GM18909 (cell line): ENCODE measurements around the gene EPHA6.
A peak's percentile ranks its signal among the peaks of the same experiment; 100 is the strongest.

Experiments used
- ATAC-seq: cut with Tn5 transposase; IDR thresholded peaks from one replicate; pipeline ENCODE4 v1.9.1; 2021; ENCODE audit warnings: mild to moderate bottlenecking; ENCODE audit not compliant: unreplicated experiment, poor library complexity

The EPHA6 gene

GRCh38 chr3:96813820-96814650 is at the start of gene EPHA6:
Gene EPHA6, plus strand, starts transcription at chr3:96814594.
- peak; percentile 30 for ATAC-seq

DNA sequence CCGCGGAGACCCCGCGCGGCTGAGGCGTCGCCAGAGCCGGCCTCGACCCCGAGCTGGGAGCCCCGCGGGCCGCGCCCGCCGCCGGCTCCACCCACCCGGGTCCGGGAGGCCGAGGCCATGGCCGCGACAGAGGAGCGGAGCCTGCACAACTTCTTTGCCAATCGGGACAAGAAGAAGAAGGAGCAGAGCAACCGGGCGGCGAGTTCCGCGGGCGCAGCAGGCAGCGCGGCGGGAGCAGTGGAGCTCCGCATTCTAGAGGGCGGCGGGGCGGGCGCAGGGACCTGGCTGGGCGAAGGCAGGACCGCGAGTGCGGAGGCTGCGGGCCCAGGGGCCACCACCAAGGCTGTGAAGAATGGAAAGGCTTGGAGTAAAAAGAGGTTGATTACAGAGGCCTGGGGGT is 37.6 kb upstream of the EPHA6 start:
- no peak for ATAC-seq

- no peak for ATAC-seq
Observed at GRCh38 chr3:96779810-96780209, 34.6 kb upstream of the EPHA6 start.

- no peak for ATAC-seq
Observed at GRCh38 chr3:96796101-96796500, 18.3 kb upstream of the EPHA6 start.

- ATAC-seq = no peak
Observed at GRCh38 chr3:96803870-96804269, 10.5 kb upstream of the EPHA6 start.

DNA sequence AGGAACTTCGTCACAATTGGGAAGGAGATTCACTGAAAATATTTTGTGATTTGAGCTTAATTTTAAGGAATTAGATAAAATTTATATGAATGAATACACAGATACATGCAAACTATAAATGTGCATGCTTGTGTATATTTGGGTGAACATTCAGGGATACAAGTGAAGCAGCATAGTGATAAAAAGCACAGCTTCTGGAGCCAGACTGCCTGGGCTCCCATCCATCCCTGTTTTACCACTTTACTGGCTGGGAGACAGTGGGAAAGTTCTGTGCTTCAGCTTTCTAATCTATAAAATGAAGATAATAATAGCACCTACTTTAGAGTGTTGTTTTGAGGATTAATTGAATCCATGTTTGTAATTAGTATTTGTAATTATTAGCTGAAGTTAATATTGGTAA is 8.1 kb upstream of the EPHA6 start:
- no peak for ATAC-seq

- peak; percentile 98 for ATAC-seq
Observed at GRCh38 chr3:96813134-96813819, 1.1 kb upstream of the EPHA6 start.

DNA sequence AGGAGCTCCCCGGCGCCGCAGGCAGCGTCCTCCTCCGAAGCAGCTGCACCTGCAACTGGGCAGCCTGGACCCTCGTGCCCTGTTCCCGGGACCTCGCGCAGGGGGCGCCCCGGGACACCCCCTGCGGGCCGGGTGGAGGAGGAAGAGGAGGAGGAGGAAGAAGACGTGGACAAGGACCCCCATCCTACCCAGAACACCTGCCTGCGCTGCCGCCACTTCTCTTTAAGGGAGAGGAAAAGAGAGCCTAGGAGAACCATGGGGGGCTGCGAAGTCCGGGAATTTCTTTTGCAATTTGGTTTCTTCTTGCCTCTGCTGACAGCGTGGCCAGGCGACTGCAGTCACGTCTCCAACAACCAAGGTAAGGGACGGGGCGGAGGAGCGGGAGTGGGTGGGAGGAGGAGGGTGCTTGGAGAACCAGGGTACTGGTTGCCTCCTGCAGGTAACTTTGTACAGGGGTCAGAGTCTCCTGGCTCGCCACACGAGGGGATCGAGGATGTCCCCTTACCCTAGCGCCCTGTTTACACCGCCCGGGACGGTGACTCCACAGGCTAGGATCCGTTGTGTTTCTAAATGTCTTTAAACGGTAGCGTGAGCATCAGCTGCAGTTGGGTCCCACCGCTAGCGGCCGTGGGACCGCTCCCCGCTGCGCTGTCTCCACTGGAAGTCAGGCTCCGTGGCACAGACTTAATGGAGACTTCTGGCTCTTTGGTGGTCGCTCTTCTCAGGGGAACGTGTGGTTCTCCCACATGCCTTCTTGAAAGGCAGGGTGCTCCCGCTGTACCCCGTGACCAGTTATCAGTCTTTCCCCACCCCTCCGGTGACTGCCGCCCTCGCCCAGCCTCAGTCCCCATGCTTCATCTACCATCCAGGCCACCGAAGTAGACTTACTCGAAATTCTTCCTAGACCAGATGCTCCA is 515 bp downstream of the EPHA6 start:
- ATAC-seq = no peak

DNA sequence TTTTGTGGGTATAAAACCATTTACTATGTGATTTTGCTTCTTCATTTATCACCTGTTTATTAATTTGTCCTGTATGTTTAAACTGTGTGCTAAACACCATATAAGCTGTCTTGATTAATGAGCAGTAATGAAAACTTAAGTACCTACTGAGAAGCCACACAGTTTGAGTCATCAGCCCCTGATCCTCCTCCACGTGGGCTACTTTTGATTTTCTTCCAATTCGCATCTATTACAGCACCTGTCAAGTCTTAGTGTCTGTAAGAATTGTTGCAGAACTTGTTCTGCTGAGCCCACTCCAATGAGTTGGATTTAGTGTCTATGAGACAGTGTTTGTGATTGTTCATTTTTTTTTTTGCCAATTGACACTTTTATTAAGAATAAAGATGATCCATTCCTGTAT is 16.8 kb downstream of the EPHA6 start:
- ATAC-seq = no peak

DNA sequence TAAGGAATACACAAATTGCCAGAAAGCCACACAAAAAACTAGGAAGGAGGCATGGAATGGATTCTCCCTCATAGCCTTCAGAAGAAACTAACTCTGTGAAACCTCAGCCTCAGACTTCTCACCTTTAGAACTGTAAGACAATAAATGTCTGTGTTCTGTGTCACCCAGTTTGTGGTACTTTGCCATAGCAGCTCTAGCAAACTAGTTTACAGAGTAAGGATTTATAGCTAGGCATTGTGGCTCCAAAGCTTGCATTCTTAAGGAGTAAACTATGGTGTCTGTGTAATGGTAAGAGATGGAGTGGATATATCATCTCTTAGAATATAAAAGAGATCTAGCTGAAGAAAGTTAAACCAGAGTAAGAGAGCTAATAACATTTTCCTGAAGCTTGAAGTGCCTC is 18.9 kb downstream of the EPHA6 start:
- no peak for ATAC-seq

DNA sequence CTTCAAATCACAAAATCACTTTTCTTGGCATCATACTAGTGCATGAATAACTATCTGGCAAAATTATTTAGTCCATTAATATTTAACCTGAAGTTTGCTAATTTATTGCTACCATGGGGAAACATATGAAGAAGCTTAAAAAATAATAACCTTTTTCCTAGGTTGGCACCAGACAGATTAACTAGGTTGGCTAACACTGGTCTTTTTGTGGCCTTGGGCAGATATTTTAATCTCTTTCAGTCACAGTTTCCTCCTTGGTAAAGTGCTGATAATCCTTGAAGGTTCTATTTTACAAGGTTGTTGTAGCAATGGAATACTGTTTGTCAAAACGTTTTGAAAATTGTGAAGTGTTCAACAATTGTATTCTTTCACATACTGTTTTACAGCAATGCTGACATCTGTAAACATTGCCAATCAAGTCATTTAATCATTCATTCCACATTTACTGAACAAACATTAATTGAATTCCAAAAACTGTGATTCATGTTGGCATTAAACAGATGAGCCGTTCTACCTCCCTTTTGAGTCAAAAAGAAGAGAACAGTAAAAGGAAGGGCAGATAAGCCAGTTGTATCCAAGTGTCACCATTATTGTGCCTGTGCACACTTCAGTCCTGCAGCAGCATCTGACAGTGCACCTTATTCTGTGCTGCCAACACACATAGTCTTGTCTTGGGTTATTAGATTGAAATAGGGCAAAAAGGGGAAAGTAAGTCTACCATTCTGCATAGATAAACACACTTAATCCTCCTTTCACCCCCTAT is 21.9 kb downstream of the EPHA6 start:
- no peak for ATAC-seq

DNA sequence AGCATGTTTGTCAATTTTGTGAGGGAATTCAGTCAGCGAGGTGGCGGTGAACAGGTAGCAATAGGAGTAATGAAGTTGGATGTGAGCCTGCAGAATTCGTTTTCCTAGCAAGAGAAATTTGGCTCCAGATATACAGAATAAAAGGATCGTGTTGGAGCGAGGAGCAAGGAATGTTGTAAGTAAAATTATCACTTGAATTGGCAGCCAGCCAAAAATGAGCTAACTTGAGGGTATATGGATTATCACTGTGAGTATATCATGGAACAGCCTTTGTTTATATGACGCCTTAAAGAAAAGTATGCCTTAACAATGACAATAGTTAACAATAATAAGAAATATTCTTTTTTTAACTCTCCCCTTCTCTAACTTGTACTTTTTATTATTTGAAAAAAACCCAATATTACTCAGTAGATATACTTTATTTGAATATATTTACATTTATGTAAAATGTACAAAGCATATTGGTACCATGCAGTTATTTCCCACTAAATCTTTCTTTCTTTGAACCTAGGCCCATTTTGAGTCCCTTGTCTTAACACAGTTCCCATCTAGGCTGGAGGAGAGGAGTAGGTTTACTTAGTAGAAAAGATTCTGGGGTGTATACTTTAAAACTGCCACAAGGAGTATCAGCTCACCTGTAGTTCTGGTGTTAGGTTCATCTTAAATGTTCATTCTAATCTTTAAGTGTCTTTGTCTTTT is 29.3 kb downstream of the EPHA6 start:
- ATAC-seq = no peak

DNA sequence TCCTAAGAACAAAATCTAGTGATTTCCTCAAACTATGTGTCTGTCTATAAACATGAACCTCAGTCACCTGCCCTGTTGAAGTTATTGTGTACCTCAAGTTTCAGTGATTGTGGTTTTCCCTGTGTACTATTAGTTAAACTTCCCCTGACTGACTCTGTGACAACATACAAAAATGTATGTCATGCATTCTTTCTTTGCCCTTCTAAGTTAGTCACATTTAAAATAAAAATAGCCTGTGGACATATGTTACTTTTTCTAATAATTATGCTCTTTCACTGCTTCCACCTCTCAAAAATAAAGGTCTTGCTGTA is 29.8 kb downstream of the EPHA6 start:
- ATAC-seq = no peak

DNA sequence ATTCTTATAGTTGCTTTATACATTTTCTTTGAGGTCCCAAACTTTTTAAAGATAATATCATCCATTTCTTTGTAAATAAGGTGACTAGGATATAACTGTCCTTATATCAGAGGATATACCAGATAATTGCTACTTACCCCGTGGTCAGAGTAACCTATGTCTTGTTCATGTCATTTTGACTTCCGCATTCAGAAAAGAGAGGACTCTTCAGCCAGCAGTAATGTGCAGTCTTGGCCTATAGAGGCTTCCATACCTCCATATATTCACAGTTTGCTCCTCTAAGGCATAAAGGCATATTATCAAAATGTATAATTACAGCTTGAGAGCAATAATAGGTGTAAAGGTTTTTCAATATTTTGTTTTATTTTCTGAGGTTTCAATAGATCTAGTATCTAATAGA is 38.5 kb downstream of the EPHA6 start:
- no peak for ATAC-seq

DNA sequence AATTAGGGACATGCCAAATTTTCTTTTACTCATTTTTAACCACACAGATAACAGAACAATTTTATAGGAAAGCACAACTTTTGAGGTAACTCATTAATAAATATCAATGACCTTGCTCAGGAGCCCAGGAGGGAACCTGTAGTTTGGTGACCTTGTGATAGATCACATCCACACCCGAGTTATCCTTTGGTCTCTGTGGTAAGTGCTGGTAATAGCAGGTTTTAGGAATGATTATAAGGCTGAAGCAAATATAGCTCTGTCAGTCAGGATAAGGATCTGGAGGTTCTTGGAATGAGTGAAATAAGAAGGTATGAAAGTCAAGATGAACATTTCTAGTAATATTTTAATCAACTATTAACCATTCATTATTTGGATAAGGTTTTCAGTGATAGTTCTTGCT is 46.5 kb downstream of the EPHA6 start:
- no peak for ATAC-seq

DNA sequence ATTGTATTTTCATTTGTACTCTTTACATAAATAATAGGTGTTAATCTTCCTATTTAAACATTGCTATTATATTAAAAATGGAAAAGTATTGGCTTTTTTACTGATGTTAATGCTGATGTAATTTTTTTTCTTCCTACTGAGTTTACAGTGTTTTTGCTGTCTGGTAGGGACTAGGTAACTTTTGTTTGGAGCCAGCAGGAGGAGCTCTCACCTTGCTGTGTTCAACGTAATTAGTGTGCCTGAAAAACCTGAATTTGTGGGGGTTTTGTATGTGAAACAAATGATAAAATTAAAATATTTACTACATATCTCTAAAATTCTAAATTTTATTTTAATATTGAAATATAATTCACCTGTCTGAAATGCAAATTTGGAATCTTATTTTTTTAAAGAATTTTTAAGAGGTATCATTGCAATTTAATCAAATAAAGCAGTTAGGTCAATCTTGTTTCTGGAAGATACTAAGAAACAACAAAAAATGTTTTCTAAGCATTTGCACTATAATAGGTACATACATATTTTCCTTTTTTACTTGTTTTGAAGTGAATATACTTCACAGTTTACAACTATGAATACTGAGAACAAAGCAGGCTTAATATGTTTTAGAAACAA is 48.8 kb downstream of the EPHA6 start:
- no peak for ATAC-seq

- no peak for ATAC-seq
Observed at GRCh38 chr3:96865605-96866004, 51.2 kb downstream of the EPHA6 start.

DNA sequence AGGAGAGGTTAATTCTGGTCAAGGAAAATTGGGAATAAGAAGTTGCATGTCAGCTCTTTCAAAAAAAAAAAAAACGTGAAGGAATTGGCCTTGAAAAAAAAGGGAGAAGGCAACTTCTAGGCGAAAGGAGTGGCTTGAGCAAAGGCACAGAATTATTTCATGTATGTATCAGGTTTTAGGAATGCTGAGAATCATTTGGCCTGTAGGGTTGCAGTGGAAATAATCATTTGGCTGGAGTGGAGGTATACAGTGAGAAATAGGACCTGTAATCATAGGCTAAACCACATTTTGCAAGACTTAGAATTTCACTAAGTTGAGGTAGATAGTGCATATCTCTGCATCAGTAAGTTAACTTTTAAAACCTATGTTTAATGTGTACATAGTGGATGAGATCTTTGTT is 54.9 kb downstream of the EPHA6 start:
- ATAC-seq = no peak

DNA sequence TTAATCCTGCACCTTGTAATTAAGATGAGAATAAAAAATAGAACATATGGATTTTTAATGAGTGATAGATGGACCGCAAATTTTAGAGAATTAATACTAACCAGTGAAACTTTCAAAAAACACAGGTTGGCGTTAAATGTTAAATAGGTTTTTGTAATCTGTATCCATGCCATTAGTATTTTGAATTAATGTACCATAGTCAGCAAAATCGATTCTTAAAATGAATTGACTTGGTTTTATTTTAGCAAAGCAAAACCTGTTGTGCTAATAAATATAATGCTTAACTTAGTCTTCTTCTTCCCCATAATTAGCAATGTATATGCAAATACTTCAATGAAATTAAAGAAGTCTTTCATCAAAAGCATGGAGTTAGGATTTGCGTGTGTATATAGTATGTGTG is 63.1 kb downstream of the EPHA6 start:
- no peak for ATAC-seq
